GM23338 (cell line): ENCODE results near the gene MIA.
"Not testable (repeated sequence)": the region's sequence is repeated elsewhere in the genome, so short reads cannot be mapped to it uniquely, and the experiment has no call there.

Experiments used
- CTCF ChIP-seq, 2 experiments: fragments of 200-600 bp in 1 of 2; sonication (generic) in 1 of 2; conservative IDR thresholded peaks; 2 replicates each; pipeline versions ENCODE4 v1.5.1 to v1.6.1; 2016 to 2017; ENCODE audit warnings: antibody characterized with exemption in 2 of 2, low read depth in 2 of 2, mild to moderate bottlenecking in 2 of 2, moderate library complexity in 1 of 2
- JUNB ChIP-seq: IDR thresholded peaks from one replicate; pipeline ENCODE4 v1.6.1; 2016; ENCODE audit warnings: antibody characterized with exemption; ENCODE audit not compliant: unreplicated experiment

GRCh38 chr19:40826312-40826698 is 51.0 kb downstream of the MIA start:
- TF ChIP-seq CTCF (conservative IDR thresholded peaks at IDR 0.05; ENCODE audit: low read depth in 2 of 2); JUNB: not testable (repeated sequence)
